Fibroblast of skin of abdomen (primary cell): Measurements from ENCODE around the gene COL4A2.

Experiments used
- DNase-seq: peaks from one replicate; pipeline ENCODE4 v3.0.0-alpha.2; 2013

COL4A2 gene

DNA sequence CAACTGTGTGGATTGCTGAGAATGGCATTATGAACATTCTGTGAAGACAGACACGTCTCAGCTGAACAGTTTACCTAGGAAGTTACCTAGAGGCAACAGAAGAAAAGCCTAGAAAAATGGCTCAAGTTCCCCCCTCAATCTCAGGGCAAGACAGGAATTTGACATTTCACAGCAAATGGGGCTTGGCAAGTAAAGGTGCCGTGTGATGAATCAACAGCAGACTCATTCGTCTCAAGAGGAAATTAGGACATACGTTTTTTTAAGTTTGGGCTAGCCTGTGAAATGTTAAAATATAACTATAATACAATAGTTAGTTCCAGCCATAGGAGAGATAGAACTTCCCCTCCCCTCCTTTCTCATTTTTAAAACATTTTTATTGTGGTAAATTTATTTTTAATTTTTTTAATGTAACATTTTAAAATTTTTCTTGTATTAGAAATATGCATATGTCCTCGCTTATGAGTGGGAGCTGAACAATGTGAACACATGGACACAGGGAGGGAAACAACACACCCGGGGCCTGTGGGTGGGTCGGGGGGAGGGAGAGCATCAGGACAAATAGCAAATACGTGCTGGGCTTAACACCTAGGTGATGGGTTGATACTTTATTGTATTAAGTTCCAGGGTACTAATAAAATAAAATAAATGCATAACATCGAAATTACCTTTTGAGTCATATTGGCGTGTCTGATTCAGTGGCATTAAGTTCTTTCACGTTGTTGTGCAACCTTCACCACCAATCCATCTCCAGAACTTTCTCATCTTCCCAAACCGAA, 116.0 kb downstream of the COL4A2 start:
- no peak for DNase-seq

- no peak for DNase-seq
These were observed 116.7 kb downstream of the COL4A2 start for GRCh38 chr13:110423689-110424302.

GRCh38 chr13:110424569-110425443, 117.7 kb downstream of the COL4A2 start:
- no peak for DNase-seq

DNA sequence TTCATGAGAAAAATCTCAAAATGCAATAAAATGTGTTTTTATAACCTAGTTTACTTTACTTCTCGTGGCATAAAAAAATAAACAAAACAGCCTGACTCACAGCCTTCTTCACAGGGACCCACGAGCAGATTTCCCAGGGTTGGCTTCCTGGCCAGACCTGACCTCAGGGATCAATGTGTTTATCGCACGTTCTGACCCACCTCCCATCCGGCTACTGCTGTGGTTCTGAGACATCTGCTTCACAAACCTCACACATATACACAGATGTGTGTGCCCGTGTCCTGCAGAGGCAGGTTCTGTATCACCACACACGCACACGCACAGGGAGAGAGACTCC, 118.3 kb downstream of the COL4A2 start:
- no peak for DNase-seq

GRCh38 chr13:110426735-110427134, 119.7 kb downstream of the COL4A2 start:
- DNase-seq, result no peak

DNA sequence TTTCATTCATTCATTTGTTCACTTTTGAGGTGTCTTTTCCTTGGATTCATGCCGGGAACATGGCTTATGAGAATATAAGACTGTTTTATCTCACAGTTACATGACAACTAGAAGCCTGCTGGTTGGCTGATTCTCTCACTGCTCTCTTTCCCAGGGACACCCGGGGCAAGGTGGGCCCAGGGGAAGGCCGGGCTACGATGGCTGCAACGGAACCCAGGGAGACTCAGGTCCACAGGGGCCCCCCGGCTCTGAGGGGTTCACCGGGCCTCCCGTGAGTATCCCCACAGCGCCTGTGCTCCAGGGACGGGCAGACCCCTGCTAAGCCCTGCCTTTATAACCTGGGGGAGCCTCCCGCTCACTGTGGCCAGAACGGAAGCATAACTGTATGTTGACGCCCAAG, 121.2 kb downstream of the COL4A2 start:
- no peak for DNase-seq

GRCh38 chr13:110430391-110431336, 123.6 kb downstream of the COL4A2 start:
- no peak for DNase-seq

DNA sequence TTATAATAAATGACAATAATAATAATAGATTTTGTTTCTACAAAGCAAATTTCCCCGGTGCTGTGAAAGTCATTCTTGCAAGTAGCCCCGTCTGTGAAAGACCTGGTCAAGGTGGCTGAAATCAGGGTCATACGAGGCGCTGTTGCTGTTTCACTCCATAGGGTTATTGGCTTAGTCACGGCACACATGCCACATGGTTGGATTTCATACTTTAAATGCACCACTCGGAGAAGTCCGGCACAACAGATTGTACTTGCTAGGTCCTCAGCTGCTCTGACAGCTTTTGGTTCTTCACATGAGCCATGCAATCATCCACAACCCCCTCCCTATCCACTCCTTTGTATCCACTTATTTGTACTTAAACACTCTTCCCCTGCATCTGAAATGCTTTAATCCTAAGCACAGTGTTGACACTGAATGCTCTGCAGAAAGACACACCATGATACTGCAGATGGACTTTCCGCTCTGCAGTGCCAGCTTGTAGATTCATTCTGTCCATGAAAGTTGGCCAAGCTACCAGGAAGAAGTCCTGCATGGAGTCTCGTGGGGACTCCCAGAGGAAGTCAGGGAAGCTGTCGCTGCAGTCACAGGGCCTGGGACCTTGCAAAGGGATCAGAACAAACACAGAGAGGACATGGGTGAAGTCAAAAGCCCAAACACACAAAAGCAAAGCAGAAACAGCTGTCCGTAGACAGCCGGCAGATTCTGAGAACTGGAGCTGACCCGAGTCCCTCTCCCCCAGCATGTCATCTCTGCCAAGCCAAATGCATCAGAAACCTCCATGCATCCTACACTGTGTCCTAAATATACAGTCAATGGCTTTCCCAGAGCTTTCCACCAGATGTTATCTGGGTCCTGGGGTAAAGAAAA, 124.6 kb downstream of the COL4A2 start:
- DNase-seq, result no peak

- DNase-seq, result no peak
These were observed 125.4 kb downstream of the COL4A2 start for GRCh38 chr13:110432522-110432921.

DNA sequence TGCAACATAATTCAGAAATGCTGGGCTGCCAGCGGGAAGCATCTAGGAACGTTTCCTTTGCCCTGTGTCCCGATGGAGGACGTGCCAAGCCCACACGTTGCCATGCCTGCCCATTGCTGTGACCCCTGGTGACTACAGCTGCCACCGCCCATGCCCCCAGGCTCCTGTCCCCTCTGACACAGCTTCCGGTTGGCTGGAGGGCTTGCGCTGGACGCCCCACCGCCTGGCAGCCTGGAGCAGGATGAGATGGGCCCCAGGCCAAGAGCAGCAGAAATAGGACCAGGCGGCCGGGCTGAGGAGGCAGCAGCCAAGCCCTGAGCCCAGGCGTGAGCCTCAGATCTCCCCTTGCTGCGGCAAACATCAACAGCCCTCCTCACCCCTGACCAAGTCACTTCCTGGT, 125.9 kb downstream of the COL4A2 start:
- DNase-seq, result no peak

DNA sequence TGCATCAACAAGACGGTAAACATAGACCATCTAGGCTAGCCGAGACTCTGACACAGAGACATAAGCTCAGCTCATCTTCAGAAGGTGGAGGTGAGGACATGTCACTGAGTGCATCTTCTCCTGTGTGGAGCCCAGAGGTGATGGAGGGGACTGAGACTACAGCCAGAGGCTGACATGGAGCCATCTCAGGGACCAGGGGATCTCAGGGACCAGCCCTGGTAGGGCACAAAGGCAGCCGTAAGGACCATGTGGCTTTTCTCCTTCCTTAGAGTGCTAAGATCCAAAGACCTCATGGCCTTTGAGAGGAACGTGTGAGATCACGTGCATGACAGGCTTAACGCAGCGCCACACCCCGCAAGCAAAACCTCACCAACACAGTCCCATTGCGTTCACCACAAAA, 127.5 kb downstream of the COL4A2 start:
- no peak for DNase-seq

GRCh38 chr13:110435331-110435730, 128.2 kb downstream of the COL4A2 start:
- DNase-seq, result no peak

- peak; percentile 29 for DNase-seq
These were observed 129.2 kb downstream of the COL4A2 start for GRCh38 chr13:110436276-110436675.

- DNase-seq, result no peak
These were observed 129.8 kb downstream of the COL4A2 start for GRCh38 chr13:110436786-110437370.

- no peak for DNase-seq
These were observed 131.1 kb downstream of the COL4A2 start for GRCh38 chr13:110438211-110438610.

DNA sequence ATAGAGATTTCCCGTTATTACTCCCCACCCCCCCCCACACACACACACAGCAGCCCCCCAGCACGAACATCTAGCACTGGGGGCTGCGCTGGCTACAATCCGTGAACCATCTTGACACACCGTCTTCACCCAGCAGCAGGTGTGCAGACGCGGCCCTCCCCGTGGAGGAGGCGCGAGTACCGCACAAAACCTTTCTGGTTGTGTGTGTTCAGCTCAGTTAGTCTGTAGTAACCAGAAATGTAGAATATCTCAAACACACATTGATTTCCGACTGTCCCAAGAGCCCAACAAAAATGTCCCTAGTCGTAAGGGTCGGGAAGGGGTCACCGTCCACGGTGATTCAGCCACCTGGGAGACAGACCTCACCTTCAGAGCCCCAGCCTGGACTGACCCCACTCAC, 131.7 kb downstream of the COL4A2 start:
- DNase-seq, result no peak

GRCh38 chr13:110440946-110441731, 134.1 kb downstream of the COL4A2 start:
- DNase-seq, result no peak

- peak; percentile 48 for DNase-seq
These were observed 136.0 kb downstream of the COL4A2 start for GRCh38 chr13:110442930-110443621.

GRCh38 chr13:110443622-110444225, 136.6 kb downstream of the COL4A2 start:
- DNase-seq, result no peak
